ENCODE data around the gene BPTF.
"Not testable (repeated sequence)": the region's sequence is repeated elsewhere in the genome, so short reads cannot be mapped to it uniquely, and the experiment has no call there.

The BPTF gene

GRCh38 chr17:67824735-67825626 is at the start of gene BPTF:
Gene BPTF (plus strand): TSS chr17:67825503. CDS start chr17:67825725, 222 bp downstream.
- peak; percentile 86 for DNase-seq

GRCh38 chr17:67779098-67779672 is 46.1 kb upstream of the BPTF start:
- peak; percentile 36 for DNase-seq

GRCh38 chr17:67784364-67785121 is 40.8 kb upstream of the BPTF start:
- DNase-seq = no peak

- no peak for DNase-seq
These were observed 40.2 kb upstream of the BPTF start for GRCh38 chr17:67785122-67785477.

GRCh38 chr17:67785504-67785903 is 39.8 kb upstream of the BPTF start:
- DNase-seq = no peak

- peak; percentile 62 for DNase-seq
These were observed 24.8 kb upstream of the BPTF start for GRCh38 chr17:67800495-67800928.

- DNase-seq = no peak
These were observed 23.6 kb upstream of the BPTF start for GRCh38 chr17:67801626-67802175.

- DNase-seq = no peak
These were observed 14.8 kb upstream of the BPTF start for GRCh38 chr17:67810464-67810863.

GRCh38 chr17:67812380-67812779 is 12.9 kb upstream of the BPTF start:
- DNase-seq = not testable (repeated sequence)

- no peak for DNase-seq
These were observed 11.5 kb upstream of the BPTF start for GRCh38 chr17:67813803-67814180.

- no peak for DNase-seq
These were observed 6.9 kb upstream of the BPTF start for GRCh38 chr17:67818110-67819002.

- DNase-seq = no peak
These were observed 5.6 kb upstream of the BPTF start for GRCh38 chr17:67819722-67820121.

GRCh38 chr17:67821871-67822367 is 3.4 kb upstream of the BPTF start:
- DNase-seq = no peak

- peak; percentile 30 for DNase-seq
These were observed 611 bp downstream of the BPTF start for GRCh38 chr17:67825627-67826601.

GRCh38 chr17:67829331-67829730 is 4.0 kb downstream of the BPTF start:
- DNase-seq = no peak

GRCh38 chr17:67830440-67830839 is 5.1 kb downstream of the BPTF start:
- DNase-seq = no peak

- no peak for DNase-seq
These were observed 6.0 kb downstream of the BPTF start for GRCh38 chr17:67831268-67831667.

- no peak for DNase-seq
These were observed 7.8 kb downstream of the BPTF start for GRCh38 chr17:67833134-67833533.

- no peak for DNase-seq
These were observed 8.8 kb downstream of the BPTF start for GRCh38 chr17:67833946-67834631.

GRCh38 chr17:67834634-67835033 is 9.3 kb downstream of the BPTF start:
- no peak for DNase-seq

Data from NCI-H526 treated with DMSO at 0.1 percent for 48 hours (cell line).